HL-60 (cell line): ENCODE measurements around the gene CAMKK2.

Experiments used
- GABPA ChIP-seq: IDR thresholded peaks from 2 replicates; pipeline ENCODE4 v1.6.1; 2012; ENCODE audit warnings: low read depth
- SPI1 ChIP-seq: IDR thresholded peaks from 2 replicates; pipeline ENCODE4 v1.6.1; 2012; ENCODE audit warnings: low read depth, mild to moderate bottlenecking, borderline replicate concordance
- TF ChIP-seq, protein P1 (sequence below): IDR thresholded peaks from one replicate; pipeline ENCODE4 v1.5.1; 2011; ENCODE audit warnings: low read length, control low read depth, inconsistent platforms; ENCODE audit not compliant: insufficient read depth
- TF ChIP-seq, protein P2 (sequence below): IDR thresholded peaks from 2 replicates; pipeline ENCODE4 v1.6.1; 2012; ENCODE audit warnings: low read depth; ENCODE audit not compliant: insufficient replicate concordance

DNA sequence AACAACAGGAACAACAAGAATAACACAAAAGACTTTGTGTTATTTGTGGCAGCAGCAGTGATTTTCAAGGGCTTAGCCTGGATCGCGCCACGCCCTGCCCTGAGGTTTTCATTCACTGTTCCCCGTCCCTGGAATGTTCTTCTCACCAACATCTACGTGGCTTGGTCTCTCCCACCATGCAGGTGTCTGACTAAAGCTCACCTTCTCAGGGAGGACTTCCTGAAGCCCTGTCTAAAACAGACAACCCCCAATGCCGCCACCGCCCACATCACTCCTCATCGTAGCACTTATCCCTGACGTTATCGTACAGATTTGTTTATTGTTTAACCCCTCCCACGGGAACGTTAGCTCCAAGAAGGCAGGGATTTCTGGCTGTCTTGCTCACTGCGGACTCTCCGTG is 46.1 kb downstream of the CAMKK2 start:
- TF ChIP-seq, protein P1, sequence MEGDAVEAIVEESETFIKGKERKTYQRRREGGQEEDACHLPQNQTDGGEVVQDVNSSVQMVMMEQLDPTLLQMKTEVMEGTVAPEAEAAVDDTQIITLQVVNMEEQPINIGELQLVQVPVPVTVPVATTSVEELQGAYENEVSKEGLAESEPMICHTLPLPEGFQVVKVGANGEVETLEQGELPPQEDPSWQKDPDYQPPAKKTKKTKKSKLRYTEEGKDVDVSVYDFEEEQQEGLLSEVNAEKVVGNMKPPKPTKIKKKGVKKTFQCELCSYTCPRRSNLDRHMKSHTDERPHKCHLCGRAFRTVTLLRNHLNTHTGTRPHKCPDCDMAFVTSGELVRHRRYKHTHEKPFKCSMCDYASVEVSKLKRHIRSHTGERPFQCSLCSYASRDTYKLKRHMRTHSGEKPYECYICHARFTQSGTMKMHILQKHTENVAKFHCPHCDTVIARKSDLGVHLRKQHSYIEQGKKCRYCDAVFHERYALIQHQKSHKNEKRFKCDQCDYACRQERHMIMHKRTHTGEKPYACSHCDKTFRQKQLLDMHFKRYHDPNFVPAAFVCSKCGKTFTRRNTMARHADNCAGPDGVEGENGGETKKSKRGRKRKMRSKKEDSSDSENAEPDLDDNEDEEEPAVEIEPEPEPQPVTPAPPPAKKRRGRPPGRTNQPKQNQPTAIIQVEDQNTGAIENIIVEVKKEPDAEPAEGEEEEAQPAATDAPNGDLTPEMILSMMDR: no peak
- TF ChIP-seq, protein P2, sequence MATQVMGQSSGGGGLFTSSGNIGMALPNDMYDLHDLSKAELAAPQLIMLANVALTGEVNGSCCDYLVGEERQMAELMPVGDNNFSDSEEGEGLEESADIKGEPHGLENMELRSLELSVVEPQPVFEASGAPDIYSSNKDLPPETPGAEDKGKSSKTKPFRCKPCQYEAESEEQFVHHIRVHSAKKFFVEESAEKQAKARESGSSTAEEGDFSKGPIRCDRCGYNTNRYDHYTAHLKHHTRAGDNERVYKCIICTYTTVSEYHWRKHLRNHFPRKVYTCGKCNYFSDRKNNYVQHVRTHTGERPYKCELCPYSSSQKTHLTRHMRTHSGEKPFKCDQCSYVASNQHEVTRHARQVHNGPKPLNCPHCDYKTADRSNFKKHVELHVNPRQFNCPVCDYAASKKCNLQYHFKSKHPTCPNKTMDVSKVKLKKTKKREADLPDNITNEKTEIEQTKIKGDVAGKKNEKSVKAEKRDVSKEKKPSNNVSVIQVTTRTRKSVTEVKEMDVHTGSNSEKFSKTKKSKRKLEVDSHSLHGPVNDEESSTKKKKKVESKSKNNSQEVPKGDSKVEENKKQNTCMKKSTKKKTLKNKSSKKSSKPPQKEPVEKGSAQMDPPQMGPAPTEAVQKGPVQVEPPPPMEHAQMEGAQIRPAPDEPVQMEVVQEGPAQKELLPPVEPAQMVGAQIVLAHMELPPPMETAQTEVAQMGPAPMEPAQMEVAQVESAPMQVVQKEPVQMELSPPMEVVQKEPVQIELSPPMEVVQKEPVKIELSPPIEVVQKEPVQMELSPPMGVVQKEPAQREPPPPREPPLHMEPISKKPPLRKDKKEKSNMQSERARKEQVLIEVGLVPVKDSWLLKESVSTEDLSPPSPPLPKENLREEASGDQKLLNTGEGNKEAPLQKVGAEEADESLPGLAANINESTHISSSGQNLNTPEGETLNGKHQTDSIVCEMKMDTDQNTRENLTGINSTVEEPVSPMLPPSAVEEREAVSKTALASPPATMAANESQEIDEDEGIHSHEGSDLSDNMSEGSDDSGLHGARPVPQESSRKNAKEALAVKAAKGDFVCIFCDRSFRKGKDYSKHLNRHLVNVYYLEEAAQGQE: no peak
- no peak for TF ChIP-seq SPI1
- no peak for TF ChIP-seq GABPA
